GM18519 (cell line): Measurements from ENCODE around the gene LMAN1L.

Source experiments
- ATAC-seq: cut with Tn5 transposase; IDR thresholded peaks from one replicate; pipeline ENCODE4 v1.9.1; 2021; ENCODE audit warnings: mild to moderate bottlenecking, moderate library complexity; ENCODE audit not compliant: unreplicated experiment, low FRiP score

LMAN1L gene

GRCh38 chr15:74812533-74812932 is at the start of gene LMAN1L:
Gene LMAN1L (plus strand): TSS chr15:74812835. CDS start chr15:74812855, 20 bp downstream.
- no peak for ATAC-seq

GRCh38 chr15:74763416-74763815 is 49.2 kb upstream of the LMAN1L start:
- ATAC-seq, result no peak

- no peak for ATAC-seq
Observed at GRCh38 chr15:74767167-74768098, 45.2 kb upstream of the LMAN1L start.

GRCh38 chr15:74768099-74768770 is 44.4 kb upstream of the LMAN1L start:
- no peak for ATAC-seq

GRCh38 chr15:74768771-74769342 is 43.8 kb upstream of the LMAN1L start:
- ATAC-seq, result no peak

GRCh38 chr15:74769463-74770025 is 43.1 kb upstream of the LMAN1L start:
- ATAC-seq, result no peak

- no peak for ATAC-seq
Observed at GRCh38 chr15:74770211-74770903, 42.3 kb upstream of the LMAN1L start.

GRCh38 chr15:74773329-74773728 is 39.3 kb upstream of the LMAN1L start:
- ATAC-seq, result no peak

- ATAC-seq, result no peak
Observed at GRCh38 chr15:74773731-74774252, 38.8 kb upstream of the LMAN1L start.

- no peak for ATAC-seq
Observed at GRCh38 chr15:74775132-74775562, 37.5 kb upstream of the LMAN1L start.

- no peak for ATAC-seq
Observed at GRCh38 chr15:74775894-74776293, 36.7 kb upstream of the LMAN1L start.

GRCh38 chr15:74776821-74777768 is 35.5 kb upstream of the LMAN1L start:
- ATAC-seq, result no peak

- no peak for ATAC-seq
Observed at GRCh38 chr15:74777769-74778598, 34.7 kb upstream of the LMAN1L start.

GRCh38 chr15:74778599-74778970 is 34.0 kb upstream of the LMAN1L start:
- no peak for ATAC-seq

GRCh38 chr15:74779162-74779648 is 33.4 kb upstream of the LMAN1L start:
- no peak for ATAC-seq

- ATAC-seq, result no peak
Observed at GRCh38 chr15:74780523-74781430, 31.9 kb upstream of the LMAN1L start.
